Activated naive CD4-positive, alpha-beta T cell treated with anti-CD3 and anti-CD28 coated beads, Interleukin-2, amount 50 U/mL, for 24 hours (primary cell): ENCODE measurements around the gene SIGLEC11.
"Not testable (repeated sequence)": the region's sequence is repeated elsewhere in the genome, so short reads cannot be mapped to it uniquely, and the experiment has no call there.

ENCODE experiments used
- H3K27ac Mint-ChIP-seq: one replicate; pipeline ENCODE4 v1.8.0; 2021; ENCODE audit warnings: mild to moderate bottlenecking, mixed read lengths
- H3K27me3 Mint-ChIP-seq: one replicate; pipeline ENCODE4 v1.8.0; 2021; ENCODE audit warnings: mixed read lengths
- H3K36me3 Mint-ChIP-seq: one replicate; pipeline ENCODE4 v1.8.0; 2021; ENCODE audit warnings: mixed read lengths
- H3K4me1 Mint-ChIP-seq: one replicate; pipeline ENCODE4 v1.8.0; 2021; ENCODE audit warnings: mixed read lengths
- H3K4me3 Mint-ChIP-seq: one replicate; pipeline ENCODE4 v1.8.0; 2021; ENCODE audit warnings: mild to moderate bottlenecking, mixed read lengths
- H3K9me3 Mint-ChIP-seq: one replicate; pipeline ENCODE4 v1.8.0; 2021; ENCODE audit warnings: mixed read lengths

The SIGLEC11 gene

DNA sequence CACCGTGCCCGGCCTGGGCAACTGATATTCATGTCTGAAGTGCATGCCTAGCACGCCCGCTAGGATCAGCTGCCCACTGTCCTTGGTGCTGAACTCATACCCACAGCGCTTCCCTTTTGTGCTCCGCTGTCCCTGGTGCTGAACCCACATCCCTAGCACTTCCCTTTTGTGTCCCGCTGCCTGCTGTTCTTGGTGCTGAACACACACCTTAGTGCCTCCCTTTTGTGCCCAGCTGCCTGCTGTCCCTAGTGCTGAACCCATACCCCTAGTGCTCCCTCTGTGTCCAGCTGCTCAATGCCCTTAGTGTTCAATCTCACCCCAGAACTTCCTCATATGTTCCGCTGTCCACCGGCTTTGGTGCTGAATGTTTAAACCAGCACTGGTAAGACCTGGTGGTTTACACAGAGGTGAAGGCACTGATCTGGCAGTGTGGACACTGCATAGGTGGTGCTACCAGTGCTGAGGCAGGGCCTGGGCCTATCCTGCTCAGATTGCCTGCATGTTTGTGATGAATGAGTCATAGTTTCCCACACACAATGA lies 26.3 kb upstream of the SIGLEC11 start:
- Mint-ChIP-seq H3K9me3 (no peaks in the 10 kb centered on the region), H3K27me3 (no peaks in the 10 kb centered on the region), H3K4me1 (peaks cover 18% of the 10 kb centered on the region), H3K4me3 (no peak overlapping the region), H3K27ac (peak overlapping the region; percentile 65), H3K36me3 (peaks cover 20% of the 10 kb centered on the region)

DNA sequence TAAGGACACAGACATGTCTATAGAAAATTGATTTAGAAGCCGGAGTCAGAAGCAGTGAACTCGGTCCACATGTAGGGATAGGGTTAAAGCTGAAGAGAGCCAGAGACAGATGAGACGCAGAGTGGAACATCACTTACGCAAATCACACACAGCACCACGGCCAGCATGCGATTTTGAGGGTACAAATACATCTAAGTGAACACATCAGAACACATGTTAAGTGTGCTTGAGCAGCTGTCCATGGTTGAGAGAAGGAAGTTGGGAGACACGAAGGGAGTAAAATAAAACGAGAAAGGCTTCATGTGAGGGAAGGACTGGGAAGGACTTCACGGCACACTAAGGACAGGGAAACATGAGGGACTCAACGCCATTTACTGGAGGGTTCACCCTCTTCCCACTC lies 25.4 kb upstream of the SIGLEC11 start:
- no peak overlapping the region for H3K4me3 Mint-ChIP-seq
- peaks cover 18% of the 10 kb centered on the region for H3K4me1 Mint-ChIP-seq
- no peaks in the 10 kb centered on the region for H3K27me3 Mint-ChIP-seq
- H3K9me3 Mint-ChIP-seq: no peaks in the 10 kb centered on the region
- H3K27ac Mint-ChIP-seq: peak overlapping the region; percentile 49
- peaks cover 19% of the 10 kb centered on the region for H3K36me3 Mint-ChIP-seq

DNA sequence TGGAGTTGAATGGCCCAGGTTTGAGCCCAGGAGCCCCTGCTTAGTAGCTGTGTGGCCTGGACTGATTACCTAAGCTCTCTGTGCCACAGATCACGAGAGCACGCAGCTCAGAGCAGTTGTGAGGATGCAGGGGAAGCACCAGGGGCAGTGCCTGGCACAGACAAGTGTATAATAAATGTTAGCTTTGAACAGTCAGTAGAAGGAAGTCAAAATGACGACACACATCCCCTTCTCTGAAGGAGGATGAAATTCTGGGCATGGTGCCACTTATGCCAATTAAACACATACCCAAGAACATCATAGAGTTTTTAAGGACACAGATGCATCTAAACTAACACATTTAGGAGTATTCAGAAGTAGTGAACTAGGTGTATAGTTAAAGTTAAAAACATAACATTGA lies 24.9 kb upstream of the SIGLEC11 start:
- H3K4me3 Mint-ChIP-seq: no peak overlapping the region
- H3K27me3 Mint-ChIP-seq: no peaks in the 10 kb centered on the region
- peaks cover 14% of the 10 kb centered on the region for H3K36me3 Mint-ChIP-seq
- no peak overlapping the region for H3K27ac Mint-ChIP-seq
- H3K9me3 Mint-ChIP-seq: no peaks in the 10 kb centered on the region
- H3K4me1 Mint-ChIP-seq: peaks cover 18% of the 10 kb centered on the region

DNA sequence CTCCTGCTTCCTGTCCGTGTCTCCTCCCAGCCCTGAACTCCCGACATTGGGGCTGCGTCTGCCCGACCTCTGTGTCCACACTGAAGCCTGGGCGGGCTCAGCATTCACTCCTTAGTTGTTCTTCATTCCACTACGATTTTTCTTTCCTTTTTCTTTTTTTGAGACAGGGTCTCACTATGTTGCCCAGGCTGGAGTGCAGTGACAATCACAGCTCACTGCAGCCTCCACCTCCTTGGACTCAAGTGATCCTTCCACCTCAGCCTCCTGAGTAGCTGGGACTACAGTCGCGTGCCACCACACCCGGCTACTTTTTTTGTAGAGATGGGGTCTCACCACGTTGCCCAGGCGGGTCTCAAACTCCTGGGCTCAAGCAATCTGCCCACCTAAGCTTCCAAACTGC lies 23.5 kb upstream of the SIGLEC11 start:
- peaks cover 14% of the 10 kb centered on the region for H3K36me3 Mint-ChIP-seq
- H3K4me1 Mint-ChIP-seq: peaks cover 18% of the 10 kb centered on the region
- H3K9me3 Mint-ChIP-seq: no peaks in the 10 kb centered on the region
- no peak overlapping the region for H3K27ac Mint-ChIP-seq
- no peaks in the 10 kb centered on the region for H3K27me3 Mint-ChIP-seq
- H3K4me3 Mint-ChIP-seq: no peak overlapping the region

DNA sequence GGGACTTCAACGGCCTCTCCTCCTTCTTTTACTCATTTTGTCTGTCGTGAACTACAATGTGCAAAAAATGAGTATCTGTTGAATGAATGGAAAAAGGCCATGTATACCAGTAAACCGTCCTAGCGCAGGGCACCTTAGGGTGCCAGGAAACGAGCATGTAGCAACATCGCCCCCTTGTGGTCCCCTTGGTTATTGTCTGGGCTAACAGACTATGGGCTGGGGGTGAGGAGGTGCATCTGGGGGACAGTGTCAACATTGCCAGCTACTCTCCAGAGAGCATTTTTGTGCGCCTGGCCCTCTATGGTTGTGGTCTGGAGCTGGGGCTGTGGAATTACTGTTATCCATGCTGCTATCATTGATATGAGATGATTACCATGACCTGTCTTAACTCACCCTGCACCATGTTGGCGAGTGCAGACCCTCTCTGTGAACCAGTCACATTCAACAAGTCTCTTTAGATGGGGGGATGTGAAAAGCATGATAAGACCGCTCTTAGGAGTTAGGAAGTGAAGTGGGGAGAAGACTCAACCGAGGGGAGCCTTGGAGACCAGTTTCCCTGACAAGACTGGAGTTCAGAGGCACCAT lies 22.8 kb upstream of the SIGLEC11 start:
- Mint-ChIP-seq H3K36me3 (peaks cover 14% of the 10 kb centered on the region), H3K4me3 (no peak overlapping the region), H3K27ac (no peak overlapping the region), H3K4me1 (peaks cover 17% of the 10 kb centered on the region), H3K9me3 (no peaks in the 10 kb centered on the region), H3K27me3 (no peaks in the 10 kb centered on the region)

DNA sequence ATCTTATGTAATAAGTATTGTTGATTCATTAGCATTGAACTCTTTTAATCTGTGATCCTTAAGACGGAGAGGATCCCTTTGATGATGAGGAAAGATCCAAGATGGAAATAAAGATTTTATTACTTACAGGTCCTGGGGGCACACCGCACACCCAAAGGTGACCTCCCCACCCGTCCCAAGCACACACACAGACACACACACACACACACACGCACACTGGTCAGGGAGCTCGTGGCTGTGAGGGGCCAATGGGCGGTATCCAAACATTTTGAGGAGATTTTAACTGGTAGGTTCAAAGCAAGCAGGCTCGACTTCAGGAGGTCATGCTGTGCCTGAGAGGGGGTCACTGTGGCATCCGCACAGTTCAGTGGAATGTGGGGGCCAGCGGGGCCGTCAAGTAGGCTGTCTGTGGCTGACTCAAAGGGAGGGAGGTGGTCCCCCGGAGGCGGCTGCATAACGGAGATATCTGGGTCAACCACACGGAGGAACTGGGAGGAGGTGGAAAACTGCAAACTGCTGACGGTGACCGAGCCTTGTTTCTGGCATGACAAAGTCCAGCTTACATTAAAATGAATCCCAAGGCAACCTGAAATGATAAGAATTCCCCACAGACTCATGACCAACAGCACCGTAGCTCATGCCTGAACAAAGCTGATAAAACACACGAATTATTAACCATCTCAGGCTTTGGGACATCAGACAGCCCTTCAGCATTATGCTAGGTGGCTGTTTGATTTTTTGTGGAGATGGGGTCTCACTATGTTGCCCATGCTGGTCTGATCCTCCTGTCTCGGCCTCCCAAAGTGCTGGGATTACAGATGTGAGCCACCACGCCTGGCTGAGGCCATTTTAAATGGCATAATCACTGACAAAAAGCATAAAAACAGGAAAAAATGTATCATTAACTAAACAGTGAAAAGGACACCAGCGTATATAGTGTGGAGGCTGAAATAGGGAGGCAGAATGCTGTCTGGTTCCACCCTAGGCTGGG lies 20.9 kb upstream of the SIGLEC11 start:
- H3K27ac Mint-ChIP-seq: peak overlapping the region; percentile 17
- no peaks in the 10 kb centered on the region for H3K27me3 Mint-ChIP-seq
- H3K36me3 Mint-ChIP-seq: peaks cover 4% of the 10 kb centered on the region
- no peaks in the 10 kb centered on the region for H3K9me3 Mint-ChIP-seq
- H3K4me3 Mint-ChIP-seq: no peak overlapping the region
- H3K4me1 Mint-ChIP-seq: peaks cover 6% of the 10 kb centered on the region

DNA sequence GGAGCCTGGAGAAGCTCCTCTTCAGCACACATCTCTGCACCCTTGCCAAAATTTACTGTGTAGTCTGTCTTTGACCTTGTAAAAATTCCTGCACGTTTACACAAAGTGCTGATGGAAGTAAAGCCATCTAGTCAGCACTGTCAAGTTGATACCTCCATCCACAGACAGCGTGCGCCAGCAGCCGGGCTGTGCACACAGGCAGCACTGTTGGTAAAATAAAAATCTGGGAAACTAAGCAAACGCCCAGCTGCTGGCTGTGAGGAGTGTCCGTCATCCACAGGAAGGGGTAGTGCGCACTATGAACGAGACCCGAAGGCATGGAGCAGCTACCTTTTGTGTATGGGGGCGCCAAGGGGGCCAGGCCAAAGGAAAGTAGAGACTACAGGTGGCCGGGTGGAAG lies 17.4 kb upstream of the SIGLEC11 start:
- no peaks in the 10 kb centered on the region for H3K4me1 Mint-ChIP-seq
- H3K27ac Mint-ChIP-seq: no peak overlapping the region
- no peaks in the 10 kb centered on the region for H3K36me3 Mint-ChIP-seq
- no peaks in the 10 kb centered on the region for H3K27me3 Mint-ChIP-seq
- H3K4me3 Mint-ChIP-seq: no peak overlapping the region
- H3K9me3 Mint-ChIP-seq: no peaks in the 10 kb centered on the region

DNA sequence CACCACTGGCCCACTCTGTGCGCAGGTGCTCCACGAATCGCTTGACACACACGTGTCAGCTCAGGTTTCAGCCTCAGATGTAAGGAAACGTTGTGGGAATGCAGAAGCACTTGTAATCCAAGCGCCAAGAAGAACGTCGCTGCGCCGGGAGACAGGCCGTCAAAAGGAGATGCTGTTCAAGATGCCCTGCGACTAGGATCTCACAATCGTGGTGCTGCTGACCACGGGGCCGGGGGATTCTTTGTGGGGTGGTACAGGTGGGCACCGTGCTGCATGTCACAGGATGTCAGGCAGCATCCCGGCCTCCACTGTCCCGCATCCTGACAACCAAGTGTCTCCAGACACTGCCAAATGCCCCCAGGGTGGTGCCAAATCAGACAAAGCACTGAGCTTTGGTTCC lies 16.9 kb upstream of the SIGLEC11 start:
- Mint-ChIP-seq H3K27me3 (no peaks in the 10 kb centered on the region), H3K27ac (no peak overlapping the region), H3K36me3 (no peaks in the 10 kb centered on the region), H3K4me1 (no peaks in the 10 kb centered on the region), H3K9me3 (no peaks in the 10 kb centered on the region), H3K4me3 (no peak overlapping the region)

DNA sequence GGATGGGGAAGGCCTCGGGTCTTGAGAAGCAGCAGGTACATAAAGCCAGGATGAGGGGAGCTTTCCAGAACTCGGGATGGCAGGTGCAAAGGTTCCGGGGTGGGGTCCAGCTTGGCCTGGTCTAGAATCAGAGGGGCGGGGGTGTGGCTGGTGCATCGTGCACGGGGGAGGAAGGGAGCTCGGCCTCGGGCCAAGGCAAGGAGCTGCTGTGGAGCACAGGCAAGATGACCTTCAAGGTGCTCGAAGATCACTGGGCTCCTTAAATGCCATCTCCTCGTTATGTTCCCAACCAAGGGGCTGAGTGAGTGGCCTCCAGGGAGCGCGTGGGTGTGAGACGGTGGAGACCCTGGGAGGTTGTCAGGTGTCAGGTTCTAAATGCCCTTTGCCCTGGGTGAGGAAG lies 16.1 kb upstream of the SIGLEC11 start:
- no peaks in the 10 kb centered on the region for H3K36me3 Mint-ChIP-seq
- H3K27me3 Mint-ChIP-seq: no peaks in the 10 kb centered on the region
- no peaks in the 10 kb centered on the region for H3K9me3 Mint-ChIP-seq
- H3K4me3 Mint-ChIP-seq: no peak overlapping the region
- H3K27ac Mint-ChIP-seq: no peak overlapping the region
- no peaks in the 10 kb centered on the region for H3K4me1 Mint-ChIP-seq

DNA sequence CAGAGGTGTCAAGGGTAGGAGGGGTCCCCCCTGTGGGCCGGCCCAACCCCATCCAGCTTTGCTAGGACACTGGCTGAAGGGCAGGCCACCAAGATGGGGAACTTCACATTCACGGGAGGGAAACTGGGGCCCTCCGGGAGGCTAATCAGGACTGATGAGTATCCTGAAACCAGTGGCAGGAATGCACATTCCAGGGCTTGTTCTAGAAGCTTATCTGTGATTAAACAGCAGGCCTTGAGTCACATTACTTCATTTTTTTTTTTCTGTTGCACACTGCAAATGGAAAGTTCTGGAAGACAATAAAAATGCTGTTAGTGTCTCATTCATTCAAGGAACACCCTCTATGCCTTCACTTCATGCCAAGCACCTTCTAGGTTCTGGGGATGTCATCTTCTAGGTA lies 15.5 kb upstream of the SIGLEC11 start:
- Mint-ChIP-seq H3K27ac (no peak overlapping the region), H3K4me3 (no peak overlapping the region), H3K4me1 (no peaks in the 10 kb centered on the region), H3K27me3 (no peaks in the 10 kb centered on the region), H3K36me3 (no peaks in the 10 kb centered on the region), H3K9me3 (no peaks in the 10 kb centered on the region)

DNA sequence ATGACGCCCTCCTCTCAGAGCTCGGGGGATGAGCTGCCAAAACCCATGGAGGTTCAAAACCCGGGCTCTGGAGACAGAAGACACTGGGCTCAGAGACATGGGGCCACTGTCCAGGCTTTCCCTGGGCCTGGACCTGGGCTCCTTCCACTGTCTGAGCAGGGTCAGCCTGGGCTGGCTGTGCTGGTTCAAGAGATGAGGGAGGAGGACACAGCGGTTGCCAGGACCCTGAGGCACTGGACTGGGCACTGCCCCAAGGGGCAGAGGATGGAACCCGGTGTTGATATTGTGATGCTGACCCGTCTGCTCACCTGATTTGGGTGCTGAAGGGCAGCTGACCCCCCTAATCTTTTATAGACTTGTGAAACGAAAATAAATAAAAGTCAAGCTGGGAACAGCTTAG lies 14.1 kb upstream of the SIGLEC11 start:
- H3K9me3 Mint-ChIP-seq: no peaks in the 10 kb centered on the region
- no peaks in the 10 kb centered on the region for H3K36me3 Mint-ChIP-seq
- H3K27ac Mint-ChIP-seq: no peak overlapping the region
- no peaks in the 10 kb centered on the region for H3K4me1 Mint-ChIP-seq
- H3K27me3 Mint-ChIP-seq: no peaks in the 10 kb centered on the region
- no peak overlapping the region for H3K4me3 Mint-ChIP-seq

DNA sequence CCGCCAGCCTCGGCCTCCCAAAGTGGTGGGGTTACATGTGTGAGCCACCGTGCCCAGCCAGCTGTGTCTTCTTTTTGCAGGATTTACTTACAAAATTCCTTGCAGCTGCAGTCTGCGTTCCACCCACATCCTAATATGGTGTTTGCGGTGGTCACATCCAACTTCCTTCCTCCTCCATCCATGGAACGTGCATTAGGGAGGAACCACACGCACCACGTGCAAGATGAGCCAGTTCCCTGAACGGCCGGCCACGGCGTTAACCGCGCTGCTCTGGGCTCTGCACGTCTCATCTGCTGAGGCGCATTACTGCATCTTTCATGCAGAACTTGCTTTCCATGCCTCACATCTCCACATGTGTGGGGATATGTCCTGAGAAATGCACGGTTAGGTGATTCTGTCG lies 13.0 kb upstream of the SIGLEC11 start:
- Mint-ChIP-seq H3K4me3 (no peak overlapping the region), H3K36me3 (no peaks in the 10 kb centered on the region), H3K4me1 (no peaks in the 10 kb centered on the region), H3K9me3 (no peaks in the 10 kb centered on the region), H3K27ac (no peak overlapping the region), H3K27me3 (no peaks in the 10 kb centered on the region)

DNA sequence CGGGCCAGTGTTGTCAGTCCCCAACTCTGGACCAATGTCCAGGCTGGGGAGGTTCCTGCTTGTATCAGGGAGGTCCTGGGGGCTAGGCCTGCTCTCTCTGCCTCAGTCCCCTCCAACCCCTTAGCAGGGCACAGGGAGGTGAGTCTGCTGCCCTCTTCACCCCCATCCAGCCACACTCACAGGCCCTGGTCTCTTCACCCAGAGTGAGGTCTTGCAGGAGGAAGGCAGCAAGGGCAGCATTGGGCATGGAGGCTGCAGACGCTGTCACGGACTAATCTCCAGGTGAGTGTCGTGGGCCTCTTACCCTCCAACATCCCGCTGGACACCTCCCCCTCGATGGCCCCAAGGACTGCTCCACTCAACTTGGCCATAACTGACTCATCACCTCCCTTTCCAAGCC lies 11.9 kb upstream of the SIGLEC11 start:
- Mint-ChIP-seq H3K4me3 (no peak overlapping the region), H3K27ac (no peak overlapping the region), H3K9me3 (no peaks in the 10 kb centered on the region), H3K36me3 (no peaks in the 10 kb centered on the region), H3K4me1 (no peaks in the 10 kb centered on the region), H3K27me3 (peaks cover 2% of the 10 kb centered on the region)

DNA sequence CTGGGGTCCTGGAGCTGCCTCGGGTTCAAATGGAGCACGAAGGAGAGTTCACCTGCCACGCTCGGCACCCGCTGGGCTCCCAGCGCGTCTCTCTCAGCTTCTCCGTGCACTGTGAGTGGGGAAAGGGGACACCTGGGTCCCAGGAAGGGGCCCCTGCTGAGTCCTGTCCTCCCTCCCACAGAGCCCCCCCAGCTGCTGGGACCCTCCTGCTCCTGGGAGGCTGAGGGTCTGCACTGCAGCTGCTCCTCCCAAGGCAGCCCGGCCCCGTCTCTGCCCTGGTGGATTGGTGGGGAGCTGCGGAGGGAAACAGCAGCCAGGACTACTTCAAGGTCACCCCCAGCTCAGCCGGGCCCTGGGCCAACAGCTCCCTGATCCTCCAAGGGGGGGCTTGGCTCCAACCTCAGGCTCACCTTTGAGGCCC lies 11.0 kb upstream of the SIGLEC11 start:
- peak overlapping the region; percentile 12 for H3K27ac Mint-ChIP-seq
- H3K27me3 Mint-ChIP-seq: peaks cover 5% of the 10 kb centered on the region
- H3K4me1 Mint-ChIP-seq: no peaks in the 10 kb centered on the region
- H3K9me3 Mint-ChIP-seq: no peaks in the 10 kb centered on the region
- H3K4me3 Mint-ChIP-seq: no peak overlapping the region
- H3K36me3 Mint-ChIP-seq: no peaks in the 10 kb centered on the region

DNA sequence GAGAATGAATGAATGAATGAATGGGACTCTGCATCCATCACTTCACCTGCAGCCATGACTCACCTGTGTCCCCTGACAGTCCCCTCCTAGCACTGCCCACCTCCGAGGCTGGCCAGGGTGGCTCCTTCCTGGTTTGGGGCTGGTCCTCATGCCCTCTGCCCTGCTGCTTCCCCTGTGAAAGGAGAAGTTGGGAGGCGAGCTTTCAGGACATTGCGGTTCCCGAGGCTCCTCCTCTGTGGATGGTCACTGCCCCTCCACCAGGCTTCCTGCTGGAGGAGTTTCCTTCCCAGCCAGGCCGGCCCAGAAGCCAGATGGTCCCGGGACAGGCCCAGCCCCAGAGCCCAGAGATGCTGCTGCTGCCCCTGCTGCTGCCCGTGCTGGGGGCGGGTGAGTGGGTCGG lies 8.4 kb upstream of the SIGLEC11 start:
- not testable (repeated sequence) for H3K27me3 Mint-ChIP-seq, H3K4me1 Mint-ChIP-seq

DNA sequence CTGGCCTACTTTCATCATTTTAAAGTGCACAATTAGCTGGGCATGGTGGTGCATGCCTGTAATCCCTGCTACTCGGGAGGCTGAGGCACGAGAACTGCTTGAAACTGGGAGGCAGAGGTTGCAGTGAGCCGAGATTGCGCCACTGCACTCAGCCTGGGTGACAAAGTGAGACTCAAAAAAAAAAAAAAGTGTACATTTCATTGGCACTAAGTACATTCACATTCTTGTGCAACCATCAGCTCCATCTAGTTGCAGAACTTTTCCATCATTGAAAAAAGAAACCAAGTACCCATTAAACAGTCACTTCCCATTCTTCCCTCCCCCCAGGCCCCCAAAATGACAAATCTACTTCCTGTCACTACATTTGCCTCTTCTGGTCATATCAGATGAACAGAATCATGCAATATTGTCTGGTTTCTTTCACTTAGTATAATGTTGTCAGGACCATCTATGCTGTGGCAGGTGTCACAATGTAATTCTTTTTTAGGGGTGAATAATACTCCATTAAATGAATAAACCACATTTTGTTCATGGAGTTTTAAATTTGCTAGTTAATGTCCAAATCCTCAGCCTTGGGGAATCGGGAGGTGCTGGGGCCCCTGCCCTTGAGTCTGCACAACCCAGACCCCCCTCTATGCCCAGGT lies 7.4 kb upstream of the SIGLEC11 start:
- no peaks in the 10 kb centered on the region for H3K9me3 Mint-ChIP-seq
- no peaks in the 10 kb centered on the region for H3K4me1 Mint-ChIP-seq
- no peaks in the 10 kb centered on the region for H3K36me3 Mint-ChIP-seq
- H3K4me3 Mint-ChIP-seq: no peak overlapping the region
- peaks cover 10% of the 10 kb centered on the region for H3K27me3 Mint-ChIP-seq
- no peak overlapping the region for H3K27ac Mint-ChIP-seq

More for the DNA sequence above, 8.4 kb upstream of the SIGLEC11 start:
- H3K36me3 Mint-ChIP-seq, H3K4me3 Mint-ChIP-seq, H3K9me3 Mint-ChIP-seq, H3K27ac Mint-ChIP-seq: not testable (repeated sequence)
